ENCODE results near the gene IRGQ.
A peak's percentile ranks its signal among the peaks of the same experiment; 100 is the strongest.

The IRGQ gene

DNA sequence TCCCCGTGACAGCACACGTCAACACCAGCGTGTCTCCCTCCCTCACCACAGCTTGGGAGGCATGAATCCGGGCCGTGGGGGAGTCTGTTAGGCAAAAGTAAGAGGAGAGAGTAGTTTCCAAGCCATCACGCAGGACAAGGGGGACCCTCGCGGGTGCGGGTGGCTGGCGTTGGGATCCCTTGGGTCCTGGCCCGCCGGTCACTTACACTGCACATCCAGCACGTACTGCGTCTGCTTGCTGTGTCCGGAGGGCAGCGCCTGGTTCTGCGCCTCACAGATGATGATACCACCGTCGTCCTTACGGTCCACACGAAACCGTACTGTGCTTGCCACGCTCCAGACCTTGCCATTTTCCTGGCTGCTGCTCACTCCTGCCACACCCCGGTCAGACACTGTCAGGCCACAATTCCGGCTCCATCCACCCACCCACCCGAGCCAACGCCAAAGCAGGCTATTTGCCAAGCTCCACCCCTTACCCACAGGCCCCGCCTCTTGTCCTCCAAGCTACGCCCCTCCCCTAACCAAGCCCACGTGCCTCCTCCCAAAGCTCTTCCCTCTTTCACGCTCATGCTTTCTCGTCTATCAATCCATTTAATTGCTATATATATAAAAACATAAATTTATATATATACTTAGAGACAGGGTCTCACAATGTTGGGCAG, 30.1 kb upstream of the IRGQ start:
- DNase-seq (ENCODE audit: low read depth): no peak
- no peak overlapping the region for H3K4me3 ChIP-seq (ENCODE audit: control insufficient read depth, low read depth, low read length)
- no peak for TF ChIP-seq CTCF (IDR thresholded peaks at IDR 0.05; ENCODE audit: control insufficient read depth, insufficient read depth, low read depth, low read length, missing control alignments)

GRCh38 chr19:43624933-43625332, 29.0 kb upstream of the IRGQ start:
- no peak overlapping the region for H3K4me3 ChIP-seq (ENCODE audit: control insufficient read depth, low read depth, low read length)
- no peak for DNase-seq (ENCODE audit: low read depth)
- TF ChIP-seq CTCF (IDR thresholded peaks at IDR 0.05; ENCODE audit: control insufficient read depth, insufficient read depth, low read depth, low read length, missing control alignments): no peak

DNA sequence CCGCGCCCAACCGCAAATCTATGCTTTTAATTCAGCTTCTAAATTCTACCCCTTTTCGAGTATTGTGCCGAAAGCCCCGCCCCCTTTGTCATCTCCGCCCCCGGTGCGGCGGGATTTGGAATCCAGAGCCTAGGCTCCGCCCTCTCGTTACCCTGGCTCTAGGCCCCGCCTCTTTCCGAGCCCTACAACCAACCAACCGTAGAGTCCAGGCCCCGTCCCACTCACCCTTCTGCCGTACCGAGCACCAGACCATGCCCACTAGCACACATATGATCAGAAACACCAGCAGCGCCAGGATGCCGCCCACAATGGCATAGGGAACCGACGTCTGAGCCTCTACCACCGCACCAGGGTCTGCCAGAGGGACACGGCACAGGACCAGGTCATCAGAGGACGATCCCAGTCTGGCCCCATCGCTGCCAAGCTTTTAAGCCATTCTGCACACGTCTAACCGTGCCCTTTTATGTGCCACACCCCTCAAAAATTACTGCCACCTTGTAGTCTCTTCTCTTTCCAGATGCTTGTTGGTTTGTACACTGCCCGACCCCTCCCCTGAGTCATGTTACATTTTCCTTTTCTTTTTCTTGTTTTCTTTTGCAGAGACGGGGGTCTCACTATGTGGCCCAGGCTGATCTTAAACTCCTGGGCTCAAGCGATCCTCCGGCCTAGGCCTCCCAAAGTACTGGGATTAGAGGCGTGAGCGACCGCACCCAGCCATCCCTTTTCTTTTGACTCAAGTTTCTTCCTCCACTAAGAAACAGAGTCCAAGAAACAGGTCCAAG, 28.1 kb upstream of the IRGQ start:
- TF ChIP-seq CTCF (IDR thresholded peaks at IDR 0.05; ENCODE audit: control insufficient read depth, insufficient read depth, low read depth, low read length, missing control alignments): no peak
- DNase-seq (ENCODE audit: low read depth): no peak
- H3K4me3 ChIP-seq (ENCODE audit: control insufficient read depth, low read depth, low read length): no peak overlapping the region

GRCh38 chr19:43622956-43623355, 27.0 kb upstream of the IRGQ start:
- TF ChIP-seq CTCF (IDR thresholded peaks at IDR 0.05; ENCODE audit: control insufficient read depth, insufficient read depth, low read depth, low read length, missing control alignments): no peak
- H3K4me3 ChIP-seq (ENCODE audit: control insufficient read depth, low read depth, low read length): no peak overlapping the region
- no peak for DNase-seq (ENCODE audit: low read depth)

- no peak for TF ChIP-seq CTCF (IDR thresholded peaks at IDR 0.05; ENCODE audit: control insufficient read depth, insufficient read depth, low read depth, low read length, missing control alignments)
- DNase-seq (ENCODE audit: low read depth): no peak
- H3K4me3 ChIP-seq (ENCODE audit: control insufficient read depth, low read depth, low read length): no peak overlapping the region
These were observed 26.1 kb upstream of the IRGQ start for GRCh38 chr19:43622070-43622469.

DNA sequence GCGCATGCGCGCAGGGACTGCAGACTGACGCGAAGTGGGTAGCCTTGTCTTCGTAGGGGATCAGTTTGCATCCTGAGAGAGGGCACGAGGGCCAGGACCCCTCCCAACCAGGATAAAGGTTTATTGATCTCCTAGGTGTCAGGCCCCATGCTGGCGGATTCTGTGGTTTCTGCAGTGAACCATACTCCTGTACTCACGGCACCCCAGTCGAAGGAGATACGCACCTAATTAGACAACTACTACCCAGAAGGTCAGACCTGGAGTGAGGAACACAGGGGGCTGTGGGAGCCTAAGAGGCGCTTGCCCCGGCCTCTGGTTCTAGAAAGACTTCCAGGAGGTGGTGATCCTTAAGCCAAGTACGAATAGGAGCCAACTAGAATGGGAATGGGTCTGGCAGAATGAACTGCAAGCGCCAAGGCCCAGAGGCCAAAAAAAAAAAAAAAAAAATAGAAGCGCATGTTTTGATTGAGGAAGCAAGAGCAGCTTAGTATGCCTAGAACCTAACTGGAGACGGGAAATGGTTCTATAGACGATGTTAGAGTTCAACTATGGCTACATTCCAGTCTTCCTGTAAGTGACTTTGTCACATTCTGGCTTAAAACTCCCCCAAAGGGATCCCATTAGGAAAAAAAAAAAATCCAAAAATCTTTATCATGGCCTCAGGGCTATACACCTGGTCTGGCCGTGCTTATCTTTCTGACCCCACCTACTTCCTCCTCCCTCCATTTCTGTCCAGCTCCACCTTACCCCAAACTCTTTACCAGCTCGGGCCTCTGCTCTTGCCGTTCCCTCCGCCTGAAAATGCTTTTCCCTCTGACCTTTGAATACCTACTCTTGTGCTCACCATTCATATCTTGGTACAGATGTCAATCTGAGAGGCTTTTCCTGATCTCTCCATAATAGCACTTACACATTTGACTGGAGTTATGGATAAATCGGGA, 24.4 kb upstream of the IRGQ start:
- DNase-seq (ENCODE audit: low read depth): no peak
- peak overlapping the region; percentile 93 for H3K4me3 ChIP-seq (ENCODE audit: control insufficient read depth, low read depth, low read length)
- TF ChIP-seq CTCF (IDR thresholded peaks at IDR 0.05; ENCODE audit: control insufficient read depth, insufficient read depth, low read depth, low read length, missing control alignments): no peak
